ENCODE measurements around the gene TGFBR3L. TPM values are rescaled to one million over a fixed set of nuclear protein-coding genes. Genes with fewer than 3 reads are reported as not detected.

TGFBR3L gene
- total RNA-seq, 1 donor from 2014 or later: not detected

DNA sequence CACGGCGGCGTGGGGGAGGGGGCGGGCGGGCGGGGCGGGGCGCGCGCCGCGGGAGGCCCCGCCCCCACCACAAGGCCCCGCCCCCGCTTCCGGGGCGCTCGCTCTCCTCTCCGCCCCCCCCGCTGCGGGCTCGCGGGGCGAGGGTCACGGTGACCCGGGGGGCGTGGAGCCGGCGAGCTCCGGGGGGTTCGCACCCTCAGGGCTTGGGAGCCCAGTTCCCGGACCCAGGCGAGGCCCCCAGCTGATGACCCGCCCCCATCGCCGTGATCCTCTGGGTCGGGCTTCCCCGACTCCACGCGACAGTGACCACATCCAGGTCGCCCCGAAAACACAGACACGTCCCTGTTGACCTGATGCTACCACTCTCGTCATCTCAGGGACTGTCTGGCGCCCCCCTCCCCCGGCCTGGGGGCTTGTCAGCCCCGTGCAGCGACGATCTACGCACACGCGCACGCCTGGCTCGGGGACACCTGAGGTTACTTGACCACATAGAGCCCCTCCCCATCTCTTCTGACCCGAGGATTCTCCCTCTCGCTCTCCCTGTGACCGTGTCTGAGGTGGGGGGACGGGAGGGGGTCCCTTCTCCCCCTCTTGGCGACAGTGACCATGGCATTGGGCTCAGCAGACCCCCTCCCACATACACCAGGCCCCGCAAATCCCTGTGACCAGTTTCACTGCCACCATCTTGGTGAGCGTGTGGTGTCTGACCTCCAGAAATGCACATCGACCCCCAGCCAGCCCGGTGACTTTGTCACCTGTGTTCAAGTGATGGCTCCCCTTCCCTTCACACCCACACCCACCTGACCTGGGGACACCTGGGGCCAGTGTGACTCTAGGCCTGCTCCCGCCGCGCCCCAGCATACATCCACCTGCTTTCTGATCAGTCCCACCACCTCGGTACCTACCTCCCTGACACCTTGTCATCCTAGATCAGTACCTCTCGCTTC is 10.3 kb upstream of the TGFBR3L start:
- no peak for DNase-seq

GRCh38 chr19:7905268-7905667 is 9.4 kb upstream of the TGFBR3L start:
- no peak for DNase-seq

- DNase-seq: no peak
These were observed 8.8 kb upstream of the TGFBR3L start for GRCh38 chr19:7905859-7906258.

DNA sequence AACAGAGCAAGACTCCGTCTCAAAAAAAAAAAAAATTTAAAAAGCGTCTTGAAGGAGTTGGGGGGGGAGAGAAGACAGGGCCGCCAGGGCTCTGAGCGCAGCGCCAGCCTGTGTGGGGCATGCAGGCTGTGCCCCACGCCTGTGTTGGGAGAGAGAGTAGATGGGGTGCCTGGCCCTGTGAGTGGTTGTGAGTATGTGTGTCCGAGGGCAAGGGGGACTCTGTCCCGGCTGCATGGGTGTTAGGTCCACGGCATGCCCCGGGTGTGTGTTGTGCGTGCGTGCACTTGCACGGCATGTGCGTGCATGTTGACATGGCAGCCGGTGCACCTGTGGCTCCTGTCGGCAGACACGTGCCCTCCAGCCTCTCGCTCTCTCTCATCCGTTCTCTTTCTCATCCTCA is 7.5 kb upstream of the TGFBR3L start:
- DNase-seq: no peak

- DNase-seq: no peak
These were observed 7.1 kb upstream of the TGFBR3L start for GRCh38 chr19:7907544-7907943.

GRCh38 chr19:7908078-7908699 is 6.4 kb upstream of the TGFBR3L start:
- no peak for DNase-seq

- no peak for DNase-seq
These were observed 5.7 kb upstream of the TGFBR3L start for GRCh38 chr19:7908742-7909461.

DNA sequence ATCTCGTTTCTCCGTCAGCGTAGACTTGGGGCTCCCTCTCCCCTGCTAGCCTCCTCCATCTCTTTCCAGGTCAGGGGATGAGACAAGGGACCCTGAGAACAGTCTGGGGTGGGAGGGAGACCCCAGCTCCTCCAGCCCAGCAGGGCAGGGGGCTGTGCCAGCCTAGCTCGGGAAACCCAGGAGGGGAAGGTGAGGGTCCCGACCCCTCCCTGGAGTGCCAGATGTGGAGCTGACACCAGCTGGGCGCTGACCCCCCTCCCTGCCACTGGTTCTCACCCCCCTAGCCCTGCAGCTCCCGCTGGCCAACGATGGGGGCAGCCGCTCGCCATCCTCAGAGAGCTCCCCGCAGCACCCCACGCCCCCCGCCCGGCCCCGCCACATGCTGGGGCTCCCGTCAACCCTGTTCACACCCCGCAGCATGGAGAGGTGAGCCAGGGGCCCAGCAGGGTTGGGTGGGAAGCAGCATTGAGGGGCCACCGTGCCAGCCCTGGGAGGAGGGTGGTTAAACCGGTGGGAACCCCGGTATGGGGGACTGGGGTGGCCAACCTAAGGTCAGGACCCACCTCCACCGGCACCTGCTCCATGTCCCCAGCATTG is 5.1 kb upstream of the TGFBR3L start:
- no peak for DNase-seq

- DNase-seq: no peak
These were observed 4.1 kb upstream of the TGFBR3L start for GRCh38 chr19:7910321-7911161.

DNA sequence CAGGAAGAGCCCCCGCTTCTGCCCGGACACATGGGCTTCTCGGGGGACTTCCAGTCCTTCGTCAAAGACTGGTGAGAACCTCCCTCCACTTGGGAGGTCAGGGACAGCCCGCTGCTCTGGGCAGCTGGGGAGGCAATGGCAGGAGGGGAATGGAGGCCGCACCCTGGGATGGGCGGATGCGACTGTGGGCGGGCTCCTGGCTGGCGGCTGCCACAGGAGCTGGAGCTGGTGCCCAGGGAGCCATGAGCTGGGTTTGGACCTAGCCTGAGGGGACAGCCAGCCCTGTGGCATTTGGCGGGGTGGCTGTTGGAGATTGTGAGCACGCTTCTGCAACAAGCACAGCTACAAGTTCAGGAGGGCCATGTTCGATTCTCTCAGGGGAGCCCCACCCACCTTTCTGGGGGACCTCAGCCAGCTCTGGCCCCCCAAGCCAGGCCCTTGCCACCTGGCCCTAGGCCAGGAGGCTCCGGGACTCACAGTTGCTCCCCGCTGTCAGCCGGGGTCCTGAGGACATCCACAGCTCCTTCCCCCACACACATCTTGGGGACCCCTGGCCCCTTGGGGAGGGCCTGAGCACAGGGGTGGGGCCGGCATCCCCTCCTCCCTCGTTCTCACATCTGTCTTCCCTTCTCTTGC is 3.0 kb upstream of the TGFBR3L start:
- DNase-seq: no peak

DNA sequence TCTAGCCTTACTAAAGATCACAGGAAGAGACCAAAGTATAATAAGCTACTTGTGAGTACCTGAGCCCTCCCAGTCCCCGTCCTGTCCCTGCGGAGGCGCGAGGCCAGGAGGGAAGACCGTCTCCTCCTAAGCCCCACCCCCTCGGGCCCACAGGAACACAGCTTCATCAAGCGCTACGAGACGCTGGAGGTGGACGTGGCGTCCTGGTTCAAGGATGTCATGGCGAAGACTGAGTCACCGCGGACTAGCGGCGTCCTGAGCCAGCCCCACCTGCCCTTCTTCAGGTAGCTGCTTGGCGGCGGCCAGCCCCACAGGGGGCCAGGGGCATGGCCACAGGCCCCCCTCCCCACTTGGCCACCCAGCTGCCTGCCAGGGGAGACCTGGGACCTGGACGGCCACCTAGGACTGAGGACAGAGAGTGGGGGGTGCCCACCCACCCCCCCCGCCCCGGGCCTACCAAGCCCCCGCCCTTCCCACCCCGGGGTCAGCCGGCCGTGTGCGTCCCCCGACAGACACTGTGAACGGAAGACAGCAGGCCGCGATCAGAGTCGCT is 2.4 kb upstream of the TGFBR3L start:
- DNase-seq: no peak

DNA sequence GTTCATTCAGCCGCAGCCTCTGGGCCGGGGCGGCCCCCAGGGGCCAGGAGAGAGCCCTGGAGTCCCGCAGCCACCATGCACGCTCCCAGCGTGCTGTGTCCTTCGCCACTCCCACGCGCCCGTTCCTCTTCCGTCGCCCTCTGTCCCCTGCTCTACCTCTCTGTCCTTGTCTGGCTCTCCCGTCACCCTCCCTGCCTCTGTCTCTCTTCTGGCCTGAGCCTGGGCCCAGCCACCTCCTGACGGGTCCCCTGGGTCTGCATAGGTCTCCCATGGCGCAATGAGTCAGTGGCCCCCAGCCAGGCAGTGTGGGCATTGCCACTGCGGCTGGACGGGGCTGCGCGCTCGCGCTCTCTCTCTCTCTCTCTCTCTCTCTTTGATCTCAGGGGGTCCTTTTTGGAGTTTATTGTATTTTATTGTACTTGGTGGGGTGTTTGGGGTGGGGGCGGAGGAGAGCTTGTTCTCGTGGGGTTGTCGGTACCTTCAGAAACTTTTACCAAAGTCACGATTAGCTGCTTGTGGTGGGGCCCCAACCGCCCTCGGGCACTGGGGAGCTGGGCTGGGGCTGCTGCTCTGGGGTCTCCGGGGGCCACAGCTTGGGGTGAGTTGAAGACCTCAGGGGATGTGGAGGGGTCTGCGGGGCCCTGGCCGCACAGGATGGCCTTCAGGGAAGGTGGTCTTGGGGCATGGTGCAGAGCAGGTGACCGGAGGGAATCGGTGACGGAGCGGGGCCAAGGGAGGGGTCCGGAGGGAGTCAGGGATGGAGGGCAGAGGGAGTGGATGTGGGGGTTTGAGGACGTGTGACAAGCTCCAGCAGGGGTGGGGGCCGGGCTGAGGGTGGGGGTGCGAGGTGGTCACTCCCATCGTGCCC is 1.7 kb upstream of the TGFBR3L start:
- DNase-seq: no peak

- DNase-seq: no peak
These were observed 978 bp upstream of the TGFBR3L start for GRCh38 chr19:7913652-7914051.

DNA sequence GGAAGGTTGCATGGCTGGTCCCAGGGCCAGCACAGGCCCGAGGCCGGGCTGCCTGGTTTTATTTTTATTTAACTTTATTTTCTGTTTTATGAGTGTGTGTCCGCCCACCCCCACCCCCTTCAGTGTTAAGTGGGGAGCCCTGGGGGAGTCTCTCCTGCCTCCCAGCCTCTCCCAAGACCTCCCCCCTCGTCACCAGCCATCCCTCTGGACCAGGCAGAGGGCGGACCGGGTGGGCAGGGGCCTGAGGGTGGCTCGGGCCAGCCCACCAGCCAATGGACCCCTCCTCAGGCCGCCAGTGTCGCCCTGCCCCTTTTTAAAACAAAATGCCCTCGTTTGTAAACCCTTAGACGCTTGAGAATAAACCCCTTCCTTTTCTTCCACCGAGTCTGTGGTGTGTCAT is 531 bp upstream of the TGFBR3L start:
- DNase-seq: no peak

- DNase-seq: no peak
These were observed 846 bp downstream of the TGFBR3L start for GRCh38 chr19:7915250-7916102.

DNA sequence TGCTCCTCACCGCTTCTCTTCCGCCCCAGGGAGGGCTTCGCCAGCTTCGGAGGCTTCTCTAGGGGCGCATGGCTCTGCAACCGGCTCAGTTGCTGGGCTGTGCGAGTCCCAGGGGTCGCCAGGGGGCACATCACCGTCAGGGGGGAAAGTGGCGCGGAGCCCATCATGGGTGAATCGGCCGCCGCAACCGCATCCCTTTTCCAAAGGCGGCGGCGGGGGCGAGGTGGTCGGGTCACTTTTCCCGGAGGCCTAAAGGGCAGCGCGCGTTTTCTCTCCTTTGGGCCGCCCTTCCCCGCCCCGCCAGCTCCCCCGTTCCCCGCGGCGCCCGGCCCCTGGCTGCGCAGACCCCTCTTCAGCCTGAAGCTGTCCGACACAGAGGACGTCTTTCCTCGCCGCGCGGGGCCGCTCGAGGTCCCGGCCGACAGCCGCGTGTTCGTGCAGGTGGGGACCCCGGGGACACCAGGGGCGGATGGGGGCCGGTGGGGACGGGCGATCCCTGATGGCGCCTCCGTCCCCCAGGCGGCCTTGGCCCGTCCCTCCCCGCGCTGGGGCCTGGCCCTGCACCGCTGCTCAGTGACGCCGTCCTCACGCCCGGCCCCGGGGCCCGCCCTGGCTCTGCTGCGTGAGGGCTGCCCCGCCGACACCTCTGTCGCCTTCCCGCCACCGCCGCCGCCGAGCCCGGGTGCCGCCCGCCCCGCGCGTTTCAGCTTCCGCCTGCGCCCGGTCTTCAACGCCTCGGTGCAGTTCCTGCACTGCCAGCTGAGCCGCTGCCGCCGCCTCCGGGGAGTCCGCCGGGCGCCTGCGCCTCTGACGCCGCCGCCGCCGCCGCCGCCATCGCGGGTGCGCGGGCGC is 1.7 kb downstream of the TGFBR3L start:
- no peak for DNase-seq

DNA sequence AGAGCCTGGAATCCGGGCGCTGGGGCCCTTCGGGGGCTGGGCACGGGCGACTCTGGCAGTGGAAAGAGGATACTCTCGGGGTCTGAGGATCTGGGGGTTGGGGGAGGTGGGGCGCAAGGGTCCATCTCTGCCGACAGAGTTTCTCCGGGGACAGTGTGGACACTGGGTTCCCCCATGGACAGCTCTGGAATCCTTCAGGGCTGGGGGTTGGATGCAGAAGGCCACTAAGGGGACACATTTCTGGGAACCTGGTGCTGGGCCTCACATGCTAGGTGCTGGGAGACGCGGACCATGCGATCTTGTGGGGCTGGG is 2.3 kb downstream of the TGFBR3L start:
- no peak for DNase-seq
